IPS-11a (cell line): ENCODE measurements around the gene TBX10.
A peak's percentile ranks its signal among the peaks of the same experiment; 100 is the strongest.

Experiments
- H3K4me3 ChIP-seq: one replicate; pipeline ENCODE4 v1.5.1; 2013; ENCODE audit warnings: low read depth, low read length, control low read depth

TBX10 gene

GRCh38 chr11:67617243-67617953 lies 22.2 kb downstream of the TBX10 start:
- no peak overlapping the region for H3K4me3 ChIP-seq

DNA sequence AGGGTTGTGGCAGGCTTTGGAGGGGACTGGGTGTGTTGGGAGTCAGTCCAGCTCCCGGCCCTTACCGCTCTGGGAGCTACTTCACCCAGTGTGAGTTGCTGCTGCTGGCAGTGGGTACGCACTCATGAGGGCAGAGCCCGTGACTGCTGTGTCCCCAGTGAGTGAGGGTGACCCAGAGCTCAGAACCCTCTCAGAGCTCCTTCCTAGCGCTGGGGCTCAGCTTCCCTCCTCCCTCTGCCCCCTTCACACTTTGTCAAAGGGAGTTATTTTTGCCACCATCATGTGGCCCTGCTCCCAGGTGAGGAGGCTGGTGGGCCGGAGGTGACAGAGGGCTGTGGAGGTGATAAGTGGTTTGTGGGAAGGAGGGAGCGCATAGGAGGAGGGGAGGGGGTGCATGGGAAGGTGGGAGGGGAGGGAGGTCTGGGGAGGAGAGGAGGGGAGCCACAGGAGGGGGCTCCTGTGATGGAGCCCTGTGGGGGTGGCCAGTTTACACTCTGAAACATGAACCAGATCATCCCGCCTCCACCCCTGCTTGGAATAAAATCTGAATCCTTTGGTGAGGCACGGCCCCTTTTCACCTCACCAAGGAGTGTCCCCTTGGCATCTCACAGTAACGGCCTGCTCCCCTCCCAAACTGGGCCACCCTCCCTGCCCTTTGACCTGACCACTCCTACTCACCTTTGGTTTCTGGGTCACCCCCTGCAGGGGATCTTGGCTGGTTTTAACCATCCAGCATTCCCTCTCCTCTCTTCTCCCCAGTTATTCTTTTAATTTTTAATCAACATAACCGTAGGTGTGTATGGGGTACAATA lies 22.9 kb downstream of the TBX10 start:
- H3K4me3 ChIP-seq: no peak overlapping the region

GRCh38 chr11:67615728-67616430 lies 23.7 kb downstream of the TBX10 start:
- H3K4me3 ChIP-seq: no peak overlapping the region

- no peak overlapping the region for H3K4me3 ChIP-seq
These were observed 24.5 kb downstream of the TBX10 start for GRCh38 chr11:67614730-67615714.

DNA sequence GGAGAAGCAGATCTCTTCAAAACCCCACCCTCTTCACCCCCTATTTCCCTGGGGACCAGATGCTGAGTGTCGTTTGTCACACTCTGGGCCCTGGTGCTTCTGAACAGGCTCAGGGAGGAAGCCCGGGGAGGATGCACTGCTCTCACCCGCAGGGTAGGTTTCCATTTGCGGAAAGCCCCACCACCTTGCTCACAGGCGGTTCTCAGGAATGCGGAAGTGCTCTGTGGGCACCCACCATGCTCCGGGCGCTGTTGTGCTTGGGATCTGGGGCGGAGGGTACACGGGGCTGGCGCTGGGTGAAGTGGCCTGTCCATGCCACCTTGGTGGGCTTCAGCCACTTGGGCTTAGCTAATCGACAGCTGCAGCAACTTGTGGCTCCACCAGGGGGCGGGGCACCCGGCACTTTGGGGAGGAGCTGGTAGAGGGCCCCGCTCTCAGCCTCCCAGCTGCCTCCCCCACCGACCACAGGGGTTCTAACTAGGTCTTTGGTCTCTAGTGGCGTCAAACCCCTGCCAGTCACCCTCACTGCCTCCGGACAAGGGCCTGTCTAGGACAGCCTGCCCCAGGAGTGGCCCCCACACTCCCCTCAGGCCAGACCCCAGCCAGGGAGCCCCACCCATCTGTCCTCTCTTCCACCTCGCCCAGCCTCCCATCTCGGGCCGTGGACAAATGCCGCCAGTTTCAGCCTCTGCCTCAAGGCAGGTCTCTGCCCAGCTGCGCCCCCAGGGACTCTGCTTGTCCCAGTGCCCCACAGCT lies 25.4 kb downstream of the TBX10 start:
- no peak overlapping the region for H3K4me3 ChIP-seq

DNA sequence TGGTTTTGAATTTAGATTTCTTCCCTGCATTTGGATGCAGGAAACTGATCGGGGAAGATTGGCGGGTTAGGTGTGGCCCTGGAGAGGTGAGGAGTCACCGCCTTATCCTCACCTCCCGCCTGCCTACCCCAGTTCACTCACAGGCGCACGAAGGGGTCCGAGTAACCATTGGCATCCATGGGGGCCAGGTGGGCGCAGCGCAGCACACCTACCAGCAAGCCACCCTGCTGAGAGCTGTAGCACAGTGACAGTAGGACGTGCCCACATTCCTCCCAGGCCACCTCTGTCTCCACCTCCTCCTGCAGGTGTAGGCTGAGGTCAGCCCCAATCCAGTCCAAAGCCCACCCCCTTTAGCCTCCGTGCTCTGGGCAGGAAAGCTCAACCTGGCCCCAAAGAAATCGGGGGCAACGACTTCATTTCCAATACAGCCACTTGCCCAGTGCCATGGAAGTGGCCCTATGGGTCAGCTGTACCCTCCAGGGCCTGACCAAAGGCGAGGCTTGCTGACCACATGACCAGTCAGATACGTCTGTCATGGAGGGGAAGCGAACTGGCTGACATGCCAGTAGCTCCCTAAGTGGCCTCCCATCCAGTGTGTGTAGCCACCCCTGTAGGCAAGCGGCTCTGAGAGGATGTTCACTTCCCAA lies 26.1 kb downstream of the TBX10 start:
- H3K4me3 ChIP-seq: no peak overlapping the region

DNA sequence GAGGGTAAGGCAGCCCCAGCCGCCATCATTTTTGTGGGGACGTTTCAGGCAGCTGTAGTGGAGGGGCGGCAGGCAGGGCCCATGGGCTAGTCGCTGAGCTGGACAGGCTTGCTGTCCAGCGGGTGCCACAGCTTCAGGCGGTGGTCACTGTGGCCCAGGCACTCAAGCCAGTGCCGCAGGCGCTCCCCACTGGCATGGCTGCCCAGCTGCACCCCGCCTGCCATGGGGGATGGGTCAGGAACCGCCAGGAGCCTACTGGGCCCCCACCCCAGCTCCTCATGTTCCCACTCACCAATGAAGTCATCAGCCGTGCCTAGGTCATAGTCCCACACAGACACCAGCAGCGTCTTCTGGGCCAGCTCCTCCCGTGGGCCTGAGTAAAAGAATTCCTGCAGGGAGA lies 26.8 kb downstream of the TBX10 start:
- H3K4me3 ChIP-seq: no peak overlapping the region

GRCh38 chr11:67611704-67612587 lies 27.6 kb downstream of the TBX10 start:
- H3K4me3 ChIP-seq: no peak overlapping the region

DNA sequence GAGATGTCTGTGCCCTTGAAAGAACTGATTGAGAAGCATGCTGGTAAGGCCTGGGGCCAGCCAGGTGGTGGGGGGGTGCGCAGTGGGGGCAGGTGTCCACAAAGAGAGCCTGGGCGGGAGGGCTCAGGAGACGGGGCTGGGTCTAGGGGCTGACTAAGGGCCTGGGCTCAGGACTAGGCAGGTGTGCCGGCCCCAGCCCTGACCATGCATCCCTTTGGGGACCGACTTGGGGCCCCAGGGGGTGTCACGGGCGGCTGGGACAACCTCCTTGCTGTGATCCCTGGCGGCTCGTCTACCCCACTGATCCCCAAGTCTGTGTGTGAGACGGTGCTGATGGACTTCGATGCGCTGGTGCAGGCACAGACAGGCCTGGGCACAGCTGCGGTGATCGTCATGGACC lies 28.4 kb downstream of the TBX10 start:
- H3K4me3 ChIP-seq: no peak overlapping the region

DNA sequence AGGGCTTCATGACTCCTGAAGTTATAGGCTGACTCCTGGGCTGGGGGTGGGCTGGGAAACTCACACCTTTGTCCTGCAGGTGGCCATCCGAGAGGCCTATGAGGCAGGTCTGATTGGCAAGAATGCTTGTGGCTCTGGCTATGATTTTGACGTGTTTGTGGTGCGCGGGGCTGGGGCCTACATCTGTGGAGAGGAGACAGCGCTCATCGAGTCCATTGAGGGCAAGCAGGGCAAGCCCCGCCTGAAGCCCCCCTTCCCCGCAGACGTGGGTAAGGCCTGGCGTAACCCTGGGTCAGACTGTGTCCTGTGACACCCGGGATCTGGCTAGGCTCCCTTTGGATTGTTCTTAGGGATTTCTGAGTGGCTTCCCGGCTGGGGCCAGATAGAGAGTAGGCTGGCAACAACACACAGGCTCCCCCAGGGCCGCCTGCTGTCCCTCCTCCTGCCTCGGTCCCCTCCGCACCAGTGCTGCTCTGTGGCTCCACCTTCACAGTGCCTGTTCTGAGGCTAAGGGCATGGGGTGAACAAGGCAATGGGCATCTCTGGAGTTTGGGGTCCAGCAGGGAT lies 29.2 kb downstream of the TBX10 start:
- H3K4me3 ChIP-seq: no peak overlapping the region

DNA sequence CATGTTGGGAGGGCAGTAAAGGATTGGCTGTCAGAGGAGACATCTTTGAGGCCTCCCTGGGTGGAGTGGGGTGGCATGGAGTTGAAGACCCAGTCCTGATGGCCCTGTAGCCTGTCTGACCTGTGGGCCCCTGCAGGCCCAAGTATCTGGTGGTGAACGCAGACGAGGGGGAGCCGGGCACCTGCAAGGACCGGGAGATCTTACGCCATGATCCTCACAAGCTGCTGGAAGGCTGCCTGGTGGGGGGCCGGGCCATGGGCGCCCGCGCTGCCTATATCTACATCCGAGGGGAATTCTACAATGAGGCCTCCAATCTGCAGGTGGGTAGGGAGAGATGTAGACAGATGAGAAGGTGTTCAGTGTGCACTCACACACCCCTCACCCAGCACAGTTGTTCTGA lies 30.2 kb downstream of the TBX10 start:
- H3K4me3 ChIP-seq: no peak overlapping the region

DNA sequence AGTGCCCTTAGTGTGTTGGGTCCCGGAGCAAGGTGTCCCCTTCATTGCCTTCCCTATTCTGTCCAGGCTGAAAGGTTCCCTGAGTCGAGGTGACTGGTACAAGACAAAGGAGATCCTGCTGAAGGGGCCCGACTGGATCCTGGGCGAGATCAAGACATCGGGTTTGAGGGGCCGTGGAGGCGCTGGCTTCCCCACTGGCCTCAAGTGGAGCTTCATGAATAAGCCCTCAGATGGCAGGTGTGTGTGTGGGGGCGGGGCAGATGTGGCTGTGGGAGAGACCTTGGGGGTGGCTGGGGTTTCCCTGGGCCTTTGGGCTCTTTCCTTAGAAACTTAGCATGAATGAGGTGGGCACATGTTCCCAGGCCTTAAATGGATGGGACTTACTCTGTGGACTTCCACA lies 31.1 kb downstream of the TBX10 start:
- no peak overlapping the region for H3K4me3 ChIP-seq

DNA sequence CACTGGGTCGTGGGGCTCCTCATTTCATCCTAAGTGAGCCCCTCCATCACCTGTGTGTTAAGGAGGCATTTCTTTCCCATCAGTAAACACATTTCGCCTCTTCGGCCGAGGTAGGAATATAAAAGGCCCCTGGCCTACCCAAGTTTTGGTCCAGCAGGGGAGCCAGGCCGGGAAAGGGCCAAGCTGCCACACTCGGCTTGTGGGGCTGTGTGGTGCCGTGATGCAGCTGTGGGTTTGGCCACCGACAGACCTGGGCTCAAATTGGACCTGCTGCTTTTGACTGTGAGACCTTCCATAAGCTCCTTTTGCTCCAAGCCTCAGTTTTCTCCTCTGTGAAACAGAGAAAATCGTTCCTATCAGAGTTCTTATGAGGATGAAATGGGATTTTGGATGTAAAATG lies 32.1 kb downstream of the TBX10 start:
- H3K4me3 ChIP-seq: peak overlapping the region; percentile 94

- peak within 1 kb of the TSS; percentile 94 for H3K4me3 ChIP-seq
These were observed 32.9 kb downstream of the TBX10 start, which contains the start of gene NDUFV1 for GRCh38 chr11:67606492-67607295. Gene NDUFV1 (plus strand): TSS chr11:67606936. CDS start chr11:67607005, 69 bp downstream.

GRCh38 chr11:67606093-67606491 lies 33.5 kb downstream of the TBX10 start:
- peak overlapping the region; percentile 94 for H3K4me3 ChIP-seq

- no peak overlapping the region for H3K4me3 ChIP-seq
These were observed 34.1 kb downstream of the TBX10 start for GRCh38 chr11:67605231-67606011.
